Endothelial cell of umbilical vein (primary cell): ENCODE results near the gene ADGRD1. TPM values are rescaled to one million over a fixed set of nuclear protein-coding genes. Genes with fewer than 3 reads are reported as not detected.

Experiments
- BruUV-seq: library from RNA; stranded (reverse); fragments of 400-500 nt; replicated peaks from 2 replicates; lab custom pipeline; 2021; lab: Mats Ljungman, UMichigan
- CTCF ChIA-PET: fragments of 300-600, 350-600 bp; sonication (Branson Sonifier 250); formaldehyde crosslinking; loops from one replicate; lab custom pipeline; 2021; ENCODE audit warnings: antibody characterized with exemption, inconsistent platforms; lab: Charles Lee
- POLR2A ChIA-PET: fragments of 300-600, 350-600 bp; sonication (Branson Sonifier 250); formaldehyde crosslinking; loops from one replicate; lab custom pipeline; 2021; ENCODE audit warnings: antibody characterized with exemption, inconsistent platforms; lab: Charles Lee
- DNase-seq: peaks from one replicate; pipeline ENCODE4 v3.0.0-alpha.2; 2011; ENCODE audit warnings: low read depth, low spot score
- FAIRE-seq: peaks from 2 replicates; lab custom pipeline; 2011; peaks lifted over from hg19 to GRCh38; lab: Jason Lieb, UNC
- H2AFZ ChIP-seq: 2 replicates; pipeline ENCODE4 v1.6.0; 2012; ENCODE audit warnings: low read depth, low read length, control low read depth, inconsistent platforms
- H3K27ac ChIP-seq: 2 replicates; pipeline ENCODE4 v1.5.1; 2011; ENCODE audit warnings: low read depth, mild to moderate bottlenecking, control low read depth, low read length, moderate library complexity; ENCODE audit not compliant: insufficient read depth
- H3K27me3 ChIP-seq, 2 experiments: 2 replicates each; pipeline versions ENCODE4 v1.6.0 to v1.6.1; 2011; ENCODE audit warnings: low read length in 2 of 2, mixed read lengths in 1 of 2; ENCODE audit not compliant: control insufficient read depth in 2 of 2, insufficient read depth in 2 of 2
- H3K36me3 ChIP-seq, 2 experiments: 2 replicates in 1 of 2; 3 replicates in 1 of 2; pipeline ENCODE4 v1.5.1; 2011; ENCODE audit warnings: low read length in 2 of 2, mild to moderate bottlenecking in 1 of 2, moderate library complexity in 1 of 2; ENCODE audit not compliant: control insufficient read depth in 2 of 2, insufficient read depth in 2 of 2; ENCODE audit errors: extremely low read depth in 1 of 2
- H3K4me1 ChIP-seq: 3 replicates; pipeline ENCODE4 v1.5.1; 2011; ENCODE audit warnings: mild to moderate bottlenecking, low read length; ENCODE audit not compliant: control insufficient read depth, insufficient read depth; ENCODE audit errors: extremely low read depth
- H3K4me2 ChIP-seq: 2 replicates; pipeline ENCODE4 v1.6.1; 2011; ENCODE audit warnings: low read length, control low read depth, mixed read lengths; ENCODE audit not compliant: insufficient read depth
- H3K4me3 ChIP-seq, 3 experiments: fragments of 200-600 bp in 1 of 3; sonication (generic), shearing (Covaris generic) in 1 of 3; replicated peaks in 1 of 3; 2 replicates each; pipeline ENCODE4 v1.5.1; 2011 to 2016; ENCODE audit warnings: control low read depth in 3 of 3, low read length in 3 of 3, mild to moderate bottlenecking in 2 of 3, inconsistent platforms in 1 of 3, low read depth in 1 of 3, moderate library complexity in 1 of 3; ENCODE audit not compliant: insufficient read depth in 1 of 3
- H3K79me2 ChIP-seq: 2 replicates; pipeline ENCODE4 v1.6.0; 2012; ENCODE audit warnings: low read length, inconsistent platforms; ENCODE audit not compliant: control insufficient read depth, insufficient read depth
- H3K9ac ChIP-seq: replicated peaks from 2 replicates; pipeline ENCODE3; 2011; ENCODE audit warnings: low read length, control low read depth; ENCODE audit not compliant: insufficient read depth; ENCODE audit errors: extremely low read depth
- H3K9me1 ChIP-seq: replicated peaks from 3 replicates; pipeline ENCODE4 v1.6.0; 2011; ENCODE audit warnings: mild to moderate bottlenecking, low read length; ENCODE audit not compliant: control insufficient read depth, insufficient read depth; ENCODE audit errors: extremely low read depth
- H3K9me3 ChIP-seq: replicated peaks from 2 replicates; pipeline ENCODE4 v1.5.1; 2012; ENCODE audit warnings: low read length, inconsistent platforms; ENCODE audit not compliant: control insufficient read depth, insufficient read depth
- H4K20me1 ChIP-seq: replicated peaks from 2 replicates; pipeline ENCODE3; 2011; ENCODE audit warnings: mild to moderate bottlenecking, low read length; ENCODE audit not compliant: control insufficient read depth, insufficient read depth; ENCODE audit errors: extremely low read depth
- EZH2 ChIP-seq: IDR thresholded peaks from 2 replicates; pipeline ENCODE4 v1.6.1; 2012; ENCODE audit warnings: borderline replicate concordance, low read depth, mild to moderate bottlenecking, moderate library complexity, low read length, inconsistent platforms; ENCODE audit not compliant: severe bottlenecking
- FOS ChIP-seq: IDR thresholded peaks from 2 replicates; pipeline ENCODE4 v1.6.1; 2011; ENCODE audit warnings: mild to moderate bottlenecking, low read length, moderate library complexity, borderline replicate concordance; ENCODE audit not compliant: insufficient read depth
- GATA2 ChIP-seq: IDR thresholded peaks from 2 replicates; pipeline ENCODE4 v1.7.0; 2011; ENCODE audit warnings: low read depth, mild to moderate bottlenecking, moderate library complexity, mixed read lengths, low read length; ENCODE audit not compliant: insufficient read length, insufficient read depth
- JUN ChIP-seq: IDR thresholded peaks from 2 replicates; pipeline ENCODE4 v1.6.1; 2011; ENCODE audit warnings: borderline replicate concordance, low read depth; ENCODE audit not compliant: insufficient read length, insufficient read depth
- MYC ChIP-seq: IDR thresholded peaks from one replicate; pipeline ENCODE4 v1.6.1; 2011; ENCODE audit warnings: mild to moderate bottlenecking, low read depth, low read length
- POLR2A ChIP-seq: IDR thresholded peaks from 2 replicates; pipeline ENCODE4 v1.6.1; 2012; ENCODE audit warnings: low read depth, mild to moderate bottlenecking, control low read depth, low read length
- POLR2AphosphoS5 ChIP-seq: IDR thresholded peaks from 2 replicates; pipeline ENCODE4 v1.6.1; 2012; ENCODE audit warnings: low read depth, mild to moderate bottlenecking, control low read depth, low read length, moderate library complexity; ENCODE audit not compliant: insufficient read depth
- dilution Hi-C: fragments of 300-500 bp; cut with MboI; formaldehyde crosslinking; loops from one replicate; pipeline ENCODE4 v1.15.0; 2019; ENCODE audit warnings: low sequenced_read_pairs; ENCODE audit not compliant: extremely low pct_ligation_motif_present
- intact Hi-C: fragments of 100-400 bp; cut with micrococcal nuclease; formaldehyde crosslinking; loops from one replicate; pipeline ENCODE4 v1.10.0; 2022
- polyA plus RNA-seq, 4 experiments: library from polyadenylated mRNA; depleted of rRNA in 3 of 4; stranded (reverse) in 3 of 4; unstranded in 1 of 4; fragments of >200 nt; gene quantifications; 2 replicates each; pipeline versions ENCODE4 v1.2.1 to v1.2.3, GENCODE V29; 2011 to 2012; ENCODE audit warnings: missing spikeins in 1 of 4
- total RNA-seq: library from RNA; stranded (reverse); gene quantifications from 2 replicates; pipeline ENCODE4 v1.2.3, GENCODE V29; 2021
- TF ChIP-seq, protein P1 (sequence below), 2 donors: IDR thresholded peaks; 1 replicate in 1 of 2; 2 replicates in 1 of 2; pipeline ENCODE4 v1.5.1; 2011; ENCODE audit warnings: low read length in 2 of 2, mild to moderate bottlenecking in 2 of 2, moderate library complexity in 2 of 2, control low read depth in 1 of 2, inconsistent platforms in 1 of 2, low read depth in 1 of 2; ENCODE audit not compliant: insufficient read depth in 1 of 2; ENCODE audit errors: extremely low read depth in 1 of 2
- TF ChIP-seq, protein P2 (sequence below): IDR thresholded peaks from 2 replicates; pipeline ENCODE4 v1.6.1; 2011; ENCODE audit not compliant: insufficient read depth, insufficient read length

Gene ADGRD1
- total and polyA plus RNA-seq, 2 donors (not counting 3 experiments of a cell fraction or from before 2014, with no cell fraction given): 0.07 TPM; not detected in 1

DNA sequence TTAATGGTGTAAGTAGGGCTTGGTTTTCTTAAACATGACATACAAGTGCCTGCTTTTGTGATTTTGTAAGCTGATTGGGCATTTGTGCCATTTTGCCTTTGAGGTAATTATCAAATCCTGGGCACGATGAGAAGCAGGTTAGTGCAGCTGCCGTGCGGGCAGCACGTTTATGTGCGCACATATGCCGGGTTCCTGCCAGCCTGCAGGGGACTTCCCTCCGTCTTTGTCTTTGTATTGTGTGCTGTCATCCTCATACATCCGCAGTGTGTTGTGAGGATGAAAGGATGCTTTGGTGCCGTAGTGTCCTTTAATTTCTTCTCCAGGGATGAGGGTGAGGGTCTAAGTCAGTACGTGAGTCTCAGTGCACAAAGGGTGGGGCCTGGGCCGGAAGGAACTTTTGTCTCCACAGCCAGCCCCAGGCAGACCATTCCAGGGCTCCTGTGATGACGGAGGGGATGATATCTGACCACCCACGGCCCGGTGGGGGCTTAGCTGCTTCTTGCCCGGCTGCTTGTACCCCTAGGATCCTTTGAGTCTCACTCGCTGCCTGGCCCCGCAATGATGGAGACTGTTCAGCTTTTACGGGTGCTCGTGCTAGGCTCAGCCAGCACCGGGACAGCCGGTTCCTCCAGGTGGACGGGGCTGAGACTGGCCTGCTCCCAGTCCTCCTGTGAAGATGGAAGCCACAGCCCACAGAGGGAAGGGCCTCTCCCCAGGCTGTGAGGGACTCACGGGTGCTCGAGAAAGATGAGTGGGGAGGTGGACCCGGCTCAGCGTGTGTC is 54.6 kb downstream of the ADGRD1 start:
- dilution Hi-C loops: no loop called here
- Histone ChIP-seq H2AFZ (no peak overlapping the region), H3K36me3 (no peaks in the 10 kb centered on the region), H3K4me1 (no peaks in the 10 kb centered on the region), H3K79me2 (no peaks in the 10 kb centered on the region), H4K20me1 (no peaks in the 10 kb centered on the region), H3K9me1 (no peaks in the 10 kb centered on the region), H3K4me2 (no peak overlapping the region), H3K9ac (no peak overlapping the region), H3K9me3 (no peaks in the 10 kb centered on the region), H3K4me3 (no peak overlapping the region), H3K27me3 (no peaks in the 10 kb centered on the region), H3K27ac (no peak overlapping the region)
- DNase-seq (no peak), FAIRE-seq (no peak)
- intact Hi-C loops: no loop called here
- ChIA-PET CTCF (no interaction called here), POLR2A (no interaction called here)
- no TSS peak for BruUV-seq
- TF ChIP-seq FOS (no peak), POLR2A (no peak), MYC (no peak), JUN (no peak), POLR2AphosphoS5 (no peak), EZH2 (no peak), GATA2 (no peak)
- TF ChIP-seq, protein P1, sequence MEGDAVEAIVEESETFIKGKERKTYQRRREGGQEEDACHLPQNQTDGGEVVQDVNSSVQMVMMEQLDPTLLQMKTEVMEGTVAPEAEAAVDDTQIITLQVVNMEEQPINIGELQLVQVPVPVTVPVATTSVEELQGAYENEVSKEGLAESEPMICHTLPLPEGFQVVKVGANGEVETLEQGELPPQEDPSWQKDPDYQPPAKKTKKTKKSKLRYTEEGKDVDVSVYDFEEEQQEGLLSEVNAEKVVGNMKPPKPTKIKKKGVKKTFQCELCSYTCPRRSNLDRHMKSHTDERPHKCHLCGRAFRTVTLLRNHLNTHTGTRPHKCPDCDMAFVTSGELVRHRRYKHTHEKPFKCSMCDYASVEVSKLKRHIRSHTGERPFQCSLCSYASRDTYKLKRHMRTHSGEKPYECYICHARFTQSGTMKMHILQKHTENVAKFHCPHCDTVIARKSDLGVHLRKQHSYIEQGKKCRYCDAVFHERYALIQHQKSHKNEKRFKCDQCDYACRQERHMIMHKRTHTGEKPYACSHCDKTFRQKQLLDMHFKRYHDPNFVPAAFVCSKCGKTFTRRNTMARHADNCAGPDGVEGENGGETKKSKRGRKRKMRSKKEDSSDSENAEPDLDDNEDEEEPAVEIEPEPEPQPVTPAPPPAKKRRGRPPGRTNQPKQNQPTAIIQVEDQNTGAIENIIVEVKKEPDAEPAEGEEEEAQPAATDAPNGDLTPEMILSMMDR (IDR thresholded peaks at IDR 0.05; ENCODE audit: extremely low read depth in 1 of 2, insufficient read depth in 1 of 2, low read depth in 1 of 2, low read length in 2 of 2): no peak
- TF ChIP-seq, protein P2, sequence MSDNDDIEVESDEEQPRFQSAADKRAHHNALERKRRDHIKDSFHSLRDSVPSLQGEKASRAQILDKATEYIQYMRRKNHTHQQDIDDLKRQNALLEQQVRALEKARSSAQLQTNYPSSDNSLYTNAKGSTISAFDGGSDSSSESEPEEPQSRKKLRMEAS: no peak
